ENCODE results near the gene PCDHGA1.

- TF ChIP-seq, protein P1, sequence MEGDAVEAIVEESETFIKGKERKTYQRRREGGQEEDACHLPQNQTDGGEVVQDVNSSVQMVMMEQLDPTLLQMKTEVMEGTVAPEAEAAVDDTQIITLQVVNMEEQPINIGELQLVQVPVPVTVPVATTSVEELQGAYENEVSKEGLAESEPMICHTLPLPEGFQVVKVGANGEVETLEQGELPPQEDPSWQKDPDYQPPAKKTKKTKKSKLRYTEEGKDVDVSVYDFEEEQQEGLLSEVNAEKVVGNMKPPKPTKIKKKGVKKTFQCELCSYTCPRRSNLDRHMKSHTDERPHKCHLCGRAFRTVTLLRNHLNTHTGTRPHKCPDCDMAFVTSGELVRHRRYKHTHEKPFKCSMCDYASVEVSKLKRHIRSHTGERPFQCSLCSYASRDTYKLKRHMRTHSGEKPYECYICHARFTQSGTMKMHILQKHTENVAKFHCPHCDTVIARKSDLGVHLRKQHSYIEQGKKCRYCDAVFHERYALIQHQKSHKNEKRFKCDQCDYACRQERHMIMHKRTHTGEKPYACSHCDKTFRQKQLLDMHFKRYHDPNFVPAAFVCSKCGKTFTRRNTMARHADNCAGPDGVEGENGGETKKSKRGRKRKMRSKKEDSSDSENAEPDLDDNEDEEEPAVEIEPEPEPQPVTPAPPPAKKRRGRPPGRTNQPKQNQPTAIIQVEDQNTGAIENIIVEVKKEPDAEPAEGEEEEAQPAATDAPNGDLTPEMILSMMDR (IDR thresholded peaks at IDR 0.05), result no peak
- TF ChIP-seq POLR2A (IDR thresholded peaks at IDR 0.05), result no peak
These were observed 44.3 kb downstream of the PCDHGA1 start for GRCh38 chr5:141374627-141375026.
